Effector CD8-positive, alpha-beta T cell (primary cell): ENCODE results near the gene LYPLA2.
A peak's percentile ranks its signal among the peaks of the same experiment; 100 is the strongest.
"Not testable (repeated sequence)": the region's sequence is repeated elsewhere in the genome, so short reads cannot be mapped to it uniquely, and the experiment has no call there.

ENCODE experiments used
- DNase-seq: peaks from one replicate; lab custom pipeline; 2025; lab: John Stamatoyannopoulos, UW

The LYPLA2 gene

GRCh38 chr1:23779826-23780371 lies 11.0 kb upstream of the LYPLA2 start:
- no peak for DNase-seq

DNA sequence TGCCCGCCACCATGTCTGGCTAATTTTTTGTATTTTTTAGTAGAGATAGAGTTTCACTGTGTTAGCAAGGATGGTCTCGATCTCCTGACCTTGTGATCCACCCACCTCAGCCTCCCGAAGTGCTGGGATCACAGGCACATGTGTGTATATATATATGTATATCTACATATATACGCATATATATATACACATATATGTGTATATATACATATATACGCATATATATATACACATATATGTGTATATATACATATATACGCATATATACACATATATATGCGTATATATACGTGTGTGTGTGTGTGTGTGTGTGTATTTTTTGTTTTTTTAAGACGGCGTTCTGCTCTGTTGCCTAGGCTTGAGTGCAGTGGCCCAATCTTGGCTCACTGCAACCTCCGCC lies 7.8 kb upstream of the LYPLA2 start:
- not testable (repeated sequence) for DNase-seq

GRCh38 chr1:23784846-23785245 lies 6.1 kb upstream of the LYPLA2 start:
- no peak for DNase-seq

- DNase-seq, result no peak
Measured at GRCh38 chr1:23787701-23788100, 3.2 kb upstream of the LYPLA2 start.

DNA sequence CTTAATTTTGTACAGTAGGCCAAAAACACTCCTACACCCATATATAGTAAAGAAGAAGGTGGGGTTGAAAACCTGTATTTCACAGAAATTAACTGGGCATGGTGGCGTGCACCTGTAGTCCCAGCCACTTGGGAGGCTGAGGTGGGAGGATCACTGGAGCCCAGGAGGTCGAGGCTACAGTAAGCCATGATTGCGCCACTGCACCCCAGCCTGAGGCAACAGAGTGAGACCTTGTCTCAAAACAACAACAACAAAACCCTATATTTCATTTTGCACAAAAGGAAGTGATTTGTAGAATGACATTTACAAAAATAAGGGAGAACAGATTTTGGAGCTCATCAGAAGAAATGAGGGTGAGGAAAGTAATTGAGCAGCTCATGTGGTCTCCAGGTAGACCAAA lies 2.2 kb upstream of the LYPLA2 start:
- DNase-seq, result no peak

DNA sequence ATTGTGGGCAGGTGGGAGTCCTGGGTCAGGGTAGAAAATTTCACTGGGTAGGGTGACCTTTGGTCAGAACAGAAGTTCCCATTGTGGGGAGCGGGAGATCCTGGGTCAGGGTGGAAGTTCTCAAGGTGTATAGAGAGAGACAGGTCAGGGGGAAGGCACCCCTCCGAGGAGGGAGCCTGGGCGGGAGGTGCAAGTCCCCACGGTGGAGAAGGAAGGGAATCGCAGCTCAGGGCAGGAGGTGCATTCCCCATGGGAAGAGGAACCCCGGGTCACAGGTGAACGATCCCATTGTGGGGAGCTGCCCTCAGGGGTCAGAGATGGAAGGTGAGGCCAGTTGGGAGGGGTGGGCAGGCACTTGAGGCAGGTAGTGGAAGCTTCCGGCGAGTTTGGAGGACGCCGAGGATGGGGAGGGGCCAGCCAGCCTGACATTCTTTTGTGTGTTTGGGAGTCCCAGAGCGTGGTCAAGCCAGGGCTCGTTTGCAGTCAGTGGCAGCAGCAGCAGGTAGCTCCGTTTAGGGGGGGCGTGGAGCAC lies 637 bp downstream of the LYPLA2 start:
- peak; percentile 21 for DNase-seq

GRCh38 chr1:23792151-23792945 lies 1.4 kb downstream of the LYPLA2 start:
- DNase-seq, result no peak

- peak; percentile 30 for DNase-seq
Measured at GRCh38 chr1:23793018-23793781, 2.3 kb downstream of the LYPLA2 start.

- DNase-seq, result no peak
Measured at GRCh38 chr1:23793861-23794731, 3.2 kb downstream of the LYPLA2 start.

DNA sequence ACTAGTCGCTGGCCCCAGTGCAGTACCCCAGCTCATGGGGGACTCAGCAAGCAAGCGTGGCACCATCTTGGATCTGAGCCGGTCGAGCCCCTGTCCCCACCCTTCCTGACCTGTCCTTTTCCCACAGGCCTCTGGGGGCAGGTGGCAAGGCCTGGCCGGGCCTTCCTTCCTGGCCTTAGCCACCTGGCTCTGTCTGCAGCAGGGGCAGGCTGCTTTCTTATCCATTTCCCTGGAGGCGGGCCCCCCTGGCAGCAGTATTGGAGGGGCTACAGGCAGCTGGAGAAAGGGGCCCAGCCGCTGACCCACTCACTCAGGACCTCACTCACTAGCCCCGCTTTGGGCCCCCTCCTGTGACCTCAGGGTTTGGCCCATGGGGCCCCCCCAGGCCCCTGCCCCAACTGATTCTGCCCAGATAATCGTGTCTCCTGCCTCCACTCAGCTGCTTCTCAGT lies 3.8 kb downstream of the LYPLA2 start:
- DNase-seq, result not testable (repeated sequence)

GRCh38 chr1:23795676-23796465 lies 4.9 kb downstream of the LYPLA2 start:
- no peak for DNase-seq

- DNase-seq, result no peak
Measured at GRCh38 chr1:23796466-23797271, 5.7 kb downstream of the LYPLA2 start.

GRCh38 chr1:23797478-23798448 lies 6.8 kb downstream of the LYPLA2 start:
- no peak for DNase-seq

DNA sequence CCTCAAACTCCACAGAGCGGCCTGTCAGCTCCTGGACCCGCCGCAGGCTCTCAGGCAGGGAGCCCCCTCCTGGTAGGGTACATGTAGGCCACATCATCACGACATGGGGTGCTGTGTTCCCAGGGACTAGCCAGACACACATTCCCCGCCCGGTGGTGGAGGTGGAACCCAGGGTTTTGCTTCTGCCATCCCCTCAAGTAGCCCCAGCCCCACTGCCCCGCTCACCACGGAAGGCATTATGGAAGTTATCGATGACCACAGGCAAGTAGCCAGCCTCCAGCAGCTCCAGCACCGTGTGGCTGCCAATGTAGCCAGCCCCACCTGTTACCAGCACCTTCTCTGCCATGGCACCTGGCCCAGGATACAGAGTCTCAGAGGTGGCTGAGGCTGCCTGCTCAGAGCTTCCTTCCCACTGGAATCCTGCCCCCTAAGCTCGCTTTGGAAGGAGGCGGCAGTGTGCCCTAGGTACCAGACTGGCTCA lies 7.8 kb downstream of the LYPLA2 start:
- DNase-seq, result no peak

GRCh38 chr1:23799255-23799569 lies 8.3 kb downstream of the LYPLA2 start:
- no peak for DNase-seq

- no peak for DNase-seq
Measured at GRCh38 chr1:23799570-23800399, 8.8 kb downstream of the LYPLA2 start.

- DNase-seq, result peak; percentile 96
Measured at GRCh38 chr1:23800400-23801337, 9.7 kb downstream of the LYPLA2 start, which contains the start of gene GALE. Gene GALE (minus strand): TSS chr1:23800754. CDS start chr1:23799007, 1,747 bp downstream.
